ENCODE data around the gene HOXB5.

HOXB5 gene

GRCh38 chr17:48570325-48571023 lies 23.1 kb downstream of the HOXB5 start:
- peaks cover 43% of the 10 kb centered on the region; the same call in 1 of the 2 replicates for H3K79me2 ChIP-seq (ENCODE audit: low read length)
- H3K27me3 ChIP-seq (ENCODE audit: low read depth, low read length), result no peaks in the 10 kb centered on the region
- no peaks in the 10 kb centered on the region for H3K9me3 ChIP-seq (ENCODE audit: insufficient read depth, low read length)
- H3K4me1 ChIP-seq (ENCODE audit: low read length), result peaks cover 20% of the 10 kb centered on the region
- no peak overlapping the region for H3K4me3 ChIP-seq (ENCODE audit: low read length)
- no peak overlapping the region for H3K9ac ChIP-seq (ENCODE audit: low read length)
- peaks cover 4% of the 10 kb centered on the region; the same call in 1 of the 2 replicates for H4K20me1 ChIP-seq (ENCODE audit: insufficient read depth, low read length)
- H3K4me2 ChIP-seq (ENCODE audit: low read length), result no peak overlapping the region
- peaks cover 48% of the 10 kb centered on the region for H3K36me3 ChIP-seq (replicated peaks; ENCODE audit: low read depth, low read length)
- H3K27ac ChIP-seq (ENCODE audit: low read length), result no peak overlapping the region
- TF ChIP-seq EZH2phosphoT487 (IDR thresholded peaks at IDR 0.05; ENCODE audit: low read depth), result no peak
- TF ChIP-seq, protein P1, sequence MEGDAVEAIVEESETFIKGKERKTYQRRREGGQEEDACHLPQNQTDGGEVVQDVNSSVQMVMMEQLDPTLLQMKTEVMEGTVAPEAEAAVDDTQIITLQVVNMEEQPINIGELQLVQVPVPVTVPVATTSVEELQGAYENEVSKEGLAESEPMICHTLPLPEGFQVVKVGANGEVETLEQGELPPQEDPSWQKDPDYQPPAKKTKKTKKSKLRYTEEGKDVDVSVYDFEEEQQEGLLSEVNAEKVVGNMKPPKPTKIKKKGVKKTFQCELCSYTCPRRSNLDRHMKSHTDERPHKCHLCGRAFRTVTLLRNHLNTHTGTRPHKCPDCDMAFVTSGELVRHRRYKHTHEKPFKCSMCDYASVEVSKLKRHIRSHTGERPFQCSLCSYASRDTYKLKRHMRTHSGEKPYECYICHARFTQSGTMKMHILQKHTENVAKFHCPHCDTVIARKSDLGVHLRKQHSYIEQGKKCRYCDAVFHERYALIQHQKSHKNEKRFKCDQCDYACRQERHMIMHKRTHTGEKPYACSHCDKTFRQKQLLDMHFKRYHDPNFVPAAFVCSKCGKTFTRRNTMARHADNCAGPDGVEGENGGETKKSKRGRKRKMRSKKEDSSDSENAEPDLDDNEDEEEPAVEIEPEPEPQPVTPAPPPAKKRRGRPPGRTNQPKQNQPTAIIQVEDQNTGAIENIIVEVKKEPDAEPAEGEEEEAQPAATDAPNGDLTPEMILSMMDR (IDR thresholded peaks at IDR 0.05; ENCODE audit: low read depth, low read length), result no peak
- no peak overlapping the region for H2AFZ ChIP-seq (ENCODE audit: low read depth, low read length)

GRCh38 chr17:48569674-48570324 lies 23.8 kb downstream of the HOXB5 start:
- Histone ChIP-seq H3K9ac (ENCODE audit: low read length) (no peak overlapping the region), H3K9me3 (ENCODE audit: insufficient read depth, low read length) (no peaks in the 10 kb centered on the region), H3K27ac (ENCODE audit: low read length) (no peak overlapping the region), H3K4me2 (ENCODE audit: low read length) (no peak overlapping the region), H3K27me3 (ENCODE audit: low read depth, low read length) (no peaks in the 10 kb centered on the region), H3K4me3 (ENCODE audit: low read length) (no peak overlapping the region), H3K36me3 (replicated peaks; ENCODE audit: low read depth, low read length) (peaks cover 46% of the 10 kb centered on the region), H4K20me1 (ENCODE audit: insufficient read depth, low read length) (peaks cover 4% of the 10 kb centered on the region; the same call in 1 of the 2 replicates), H3K79me2 (ENCODE audit: low read length) (peaks cover 38% of the 10 kb centered on the region; the same call in 1 of the 2 replicates), H3K4me1 (ENCODE audit: low read length) (peaks cover 22% of the 10 kb centered on the region), H2AFZ (ENCODE audit: low read depth, low read length) (no peak overlapping the region)
- TF ChIP-seq, protein P1 (IDR thresholded peaks at IDR 0.05; ENCODE audit: low read depth, low read length), result no peak
- TF ChIP-seq EZH2phosphoT487 (IDR thresholded peaks at IDR 0.05; ENCODE audit: low read depth), result no peak

GRCh38 chr17:48569240-48569582 lies 24.4 kb downstream of the HOXB5 start:
- no peak overlapping the region for H3K9ac ChIP-seq (ENCODE audit: low read length)
- no peak overlapping the region for H3K4me3 ChIP-seq (ENCODE audit: low read length)
- H4K20me1 ChIP-seq (ENCODE audit: insufficient read depth, low read length), result peaks cover 4% of the 10 kb centered on the region; the same call in 1 of the 2 replicates
- H3K27ac ChIP-seq (ENCODE audit: low read length), result no peak overlapping the region
- peaks cover 20% of the 10 kb centered on the region for H3K4me1 ChIP-seq (ENCODE audit: low read length)
- no peaks in the 10 kb centered on the region for H3K9me3 ChIP-seq (ENCODE audit: insufficient read depth, low read length)
- TF ChIP-seq, protein P1 (IDR thresholded peaks at IDR 0.05; ENCODE audit: low read depth, low read length), result no peak
- TF ChIP-seq EZH2phosphoT487 (IDR thresholded peaks at IDR 0.05; ENCODE audit: low read depth), result no peak
- no peak overlapping the region for H2AFZ ChIP-seq (ENCODE audit: low read depth, low read length)
- no peaks in the 10 kb centered on the region for H3K27me3 ChIP-seq (ENCODE audit: low read depth, low read length)
- H3K36me3 ChIP-seq (replicated peaks; ENCODE audit: low read depth, low read length), result peaks cover 44% of the 10 kb centered on the region
- no peak overlapping the region for H3K4me2 ChIP-seq (ENCODE audit: low read length)
- peaks cover 40% of the 10 kb centered on the region; the same call in 1 of the 2 replicates for H3K79me2 ChIP-seq (ENCODE audit: low read length)

- Histone ChIP-seq H3K27me3 (ENCODE audit: low read depth, low read length) (no peaks in the 10 kb centered on the region), H3K9me3 (ENCODE audit: insufficient read depth, low read length) (no peaks in the 10 kb centered on the region)
Observed at GRCh38 chr17:48568499-48569239, 24.9 kb downstream of the HOXB5 start.

More at GRCh38 chr17:48568499-48569239, 24.9 kb downstream of the HOXB5 start:
- Histone ChIP-seq H2AFZ (ENCODE audit: low read depth, low read length) (no peak overlapping the region), H3K9ac (ENCODE audit: low read length) (no peak overlapping the region), H3K36me3 (replicated peaks; ENCODE audit: low read depth, low read length) (peaks cover 44% of the 10 kb centered on the region), H3K4me3 (ENCODE audit: low read length) (no peak overlapping the region), H3K27ac (ENCODE audit: low read length) (no peak overlapping the region), H3K79me2 (ENCODE audit: low read length) (peaks cover 44% of the 10 kb centered on the region), H4K20me1 (ENCODE audit: insufficient read depth, low read length) (peaks cover 4% of the 10 kb centered on the region; the same call in 1 of the 2 replicates), H3K4me1 (ENCODE audit: low read length) (peaks cover 17% of the 10 kb centered on the region), H3K4me2 (ENCODE audit: low read length) (no peak overlapping the region)
- TF ChIP-seq EZH2phosphoT487 (IDR thresholded peaks at IDR 0.05; ENCODE audit: low read depth), result no peak
- TF ChIP-seq, protein P1 (IDR thresholded peaks at IDR 0.05; ENCODE audit: low read depth, low read length), result no peak
